NK-92 treated with Interleukin-12 subunit alpha and Interleukin-12 subunit beta, amount 100 ng/mL, for 24 hours (cell line): ENCODE measurements around the gene ALDH1L1.
A peak's percentile ranks its signal among the peaks of the same experiment; 100 is the strongest.
"Not testable (repeated sequence)": the region's sequence is repeated elsewhere in the genome, so short reads cannot be mapped to it uniquely, and the experiment has no call there.

Source experiments
- DNase-seq: peaks from one replicate; lab custom pipeline; 2025; lab: John Stamatoyannopoulos, UW

ALDH1L1 gene

DNA sequence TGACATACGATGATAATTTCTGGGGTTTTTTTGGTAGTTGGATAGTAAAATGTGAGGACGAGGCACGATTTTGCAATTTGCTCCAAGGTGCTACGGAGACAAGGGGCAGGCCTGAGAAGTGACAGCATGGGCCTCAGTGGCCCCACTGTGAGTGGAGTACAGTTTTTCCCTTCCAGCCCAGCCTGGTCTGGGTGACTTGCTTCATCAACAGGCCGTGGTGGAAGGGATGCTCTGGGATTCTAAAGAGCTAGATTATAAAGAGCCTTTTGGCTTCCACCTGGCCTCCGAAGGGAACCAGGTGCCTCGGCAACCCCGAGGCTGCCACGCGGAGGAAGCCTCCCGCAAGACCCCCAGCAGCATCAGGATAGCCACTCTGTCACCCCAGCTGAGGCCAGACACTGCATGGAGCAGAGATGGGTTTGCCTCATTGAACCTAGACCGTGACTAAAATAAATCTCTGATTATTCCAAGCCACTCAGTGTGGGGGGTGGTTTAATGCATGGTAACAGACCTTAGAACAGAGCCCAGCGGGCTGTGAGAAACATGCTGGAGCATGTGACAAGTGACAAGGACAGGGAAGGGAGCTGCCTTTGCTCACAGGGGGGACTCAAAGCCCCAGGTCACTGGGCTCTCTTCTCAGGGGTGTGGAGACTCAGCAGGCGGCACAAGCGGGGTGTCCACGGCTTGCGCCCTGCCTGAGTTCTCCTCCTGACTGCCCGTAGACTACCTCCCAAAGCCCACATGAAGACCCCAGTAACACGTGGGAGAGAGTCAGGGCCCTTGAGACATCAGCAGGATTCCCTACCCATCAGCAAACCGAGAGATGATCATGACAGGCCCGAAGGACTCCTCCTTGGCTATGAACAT is 73.8 kb downstream of the ALDH1L1 start:
- no peak for DNase-seq

DNA sequence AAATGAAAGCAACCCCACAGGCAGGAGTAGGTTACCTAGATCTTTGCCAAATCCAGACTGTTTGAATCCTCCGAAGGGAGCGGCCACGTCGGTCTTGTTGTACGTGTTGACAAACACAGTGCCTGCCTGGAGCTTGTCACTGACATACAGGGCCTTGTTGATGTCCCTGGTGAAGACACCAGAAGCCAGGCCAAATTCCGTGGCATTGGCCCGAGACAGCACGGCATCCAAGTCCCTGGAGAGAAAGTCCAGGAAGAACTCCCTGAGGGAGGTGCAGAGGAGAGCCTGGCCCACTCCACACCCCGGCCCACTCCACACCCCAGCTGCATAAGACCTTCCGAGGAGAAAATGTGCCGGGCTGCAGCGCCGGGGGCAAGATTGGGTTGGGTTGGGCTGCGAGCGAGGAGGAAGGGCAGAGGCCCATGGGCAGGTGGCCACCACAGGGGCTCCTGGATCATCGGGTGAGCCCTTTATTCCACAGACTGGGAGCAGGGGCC is 74.6 kb downstream of the ALDH1L1 start:
- no peak for DNase-seq

- no peak for DNase-seq
These were observed 75.4 kb downstream of the ALDH1L1 start for GRCh38 chr3:126104742-126105605.

DNA sequence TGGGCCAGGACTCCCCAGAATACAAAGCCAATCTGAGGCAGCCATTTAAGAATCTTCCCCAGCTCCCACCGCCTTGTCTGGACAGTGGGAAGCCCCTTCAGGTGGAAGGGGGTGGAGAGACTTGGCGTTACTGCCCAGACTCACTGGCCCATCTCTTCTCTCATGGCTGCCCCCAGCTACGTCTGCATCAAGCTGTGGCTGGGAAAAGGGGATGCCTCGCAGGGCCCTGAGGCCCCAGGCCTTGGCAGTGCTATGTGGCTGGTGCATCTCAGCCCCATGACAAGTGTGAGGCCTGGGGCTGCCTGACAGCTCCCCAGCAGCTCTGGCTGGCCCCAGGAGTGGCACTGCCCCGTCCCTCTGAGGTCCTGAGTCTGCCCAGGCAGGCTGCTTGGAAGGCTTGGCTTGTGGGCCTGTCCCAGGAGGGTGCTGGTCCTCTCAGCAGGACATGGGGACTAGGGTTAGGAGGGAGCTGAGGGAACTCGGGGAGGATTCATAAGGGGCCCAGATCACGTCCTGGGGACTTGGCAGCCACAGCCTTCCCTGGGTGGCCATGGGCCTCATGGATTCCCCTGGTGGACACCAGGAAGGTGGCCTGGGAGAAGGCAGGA is 76.3 kb downstream of the ALDH1L1 start:
- DNase-seq, result no peak

DNA sequence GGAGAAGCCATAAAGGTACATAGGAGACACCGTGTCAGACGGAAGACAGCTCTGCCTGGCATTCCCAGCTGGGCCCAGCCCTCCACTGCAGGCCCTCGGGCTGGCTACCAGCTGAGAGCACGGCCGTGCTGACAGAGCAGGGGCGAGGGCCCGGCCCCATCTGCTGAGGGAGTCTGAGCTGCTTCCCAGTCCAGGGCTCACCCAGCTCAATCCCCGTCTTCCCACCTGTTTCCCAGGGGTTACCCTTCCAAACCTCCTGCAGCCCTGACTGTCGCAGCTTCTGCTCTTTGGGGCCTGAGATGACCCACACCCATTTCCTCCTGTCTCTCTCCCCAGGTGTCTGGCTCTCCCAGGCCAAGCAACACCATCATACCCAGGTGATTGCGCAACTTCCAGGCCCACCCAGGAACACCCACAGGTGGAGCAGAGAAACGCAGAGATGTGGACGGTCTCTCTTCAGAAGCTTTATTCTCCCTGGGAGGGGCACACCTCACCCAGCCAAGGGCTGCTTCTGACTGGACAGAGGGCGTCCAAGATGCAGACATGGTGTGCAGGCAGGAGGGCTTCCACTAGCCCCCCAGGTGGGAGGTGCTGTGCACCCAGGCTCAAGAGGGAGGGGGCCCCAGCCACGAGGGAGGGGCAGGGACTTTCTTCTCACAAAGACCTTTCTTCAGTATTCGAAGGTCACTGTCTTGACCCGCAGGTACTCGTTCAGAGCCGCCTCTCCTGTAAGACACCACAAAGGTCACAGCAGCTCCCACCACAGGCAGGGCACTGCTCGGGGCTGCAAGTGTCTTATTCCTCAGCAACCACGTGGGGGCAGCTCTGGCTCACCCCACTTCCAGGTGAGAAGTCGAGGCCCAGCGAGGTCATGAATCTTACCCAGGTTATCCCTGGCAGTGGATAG is 77.0 kb downstream of the ALDH1L1 start:
- no peak for DNase-seq

- no peak for DNase-seq
These were observed 77.8 kb downstream of the ALDH1L1 start for GRCh38 chr3:126102530-126102951.

GRCh38 chr3:126102011-126102410 is 78.4 kb downstream of the ALDH1L1 start:
- no peak for DNase-seq

- DNase-seq, result no peak
These were observed 78.8 kb downstream of the ALDH1L1 start for GRCh38 chr3:126101521-126101982.

DNA sequence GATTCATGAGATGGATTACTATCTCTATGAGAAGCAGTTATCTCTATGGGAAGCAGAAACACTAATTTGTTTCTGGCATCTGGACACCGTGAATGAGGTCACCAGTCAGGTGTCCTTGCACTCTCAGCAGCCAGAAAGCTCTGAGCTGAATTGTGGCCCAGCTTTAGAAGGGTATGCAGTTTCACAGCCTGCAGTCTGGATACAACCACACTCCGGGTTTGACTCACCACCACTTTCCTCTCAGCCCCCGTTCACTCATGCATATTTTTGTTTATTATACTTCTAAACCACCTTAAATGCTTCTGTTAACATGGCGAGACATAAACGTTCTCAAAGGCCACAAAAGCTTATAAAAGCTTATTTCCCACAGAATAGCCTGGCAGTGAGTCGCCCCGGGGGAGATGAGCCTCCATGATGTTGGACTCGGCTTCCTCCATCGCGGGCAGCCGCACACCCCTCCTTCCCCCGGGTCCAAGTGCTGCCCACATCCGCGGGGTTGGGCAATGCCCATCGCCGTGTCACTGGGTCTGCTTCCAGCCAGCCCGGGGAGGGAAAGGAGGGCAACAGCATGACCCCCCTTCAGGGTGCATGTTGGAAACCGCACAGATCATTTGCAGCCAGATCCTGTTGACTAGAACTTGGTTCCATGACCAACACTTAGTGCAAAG is 79.6 kb downstream of the ALDH1L1 start:
- DNase-seq, result no peak

DNA sequence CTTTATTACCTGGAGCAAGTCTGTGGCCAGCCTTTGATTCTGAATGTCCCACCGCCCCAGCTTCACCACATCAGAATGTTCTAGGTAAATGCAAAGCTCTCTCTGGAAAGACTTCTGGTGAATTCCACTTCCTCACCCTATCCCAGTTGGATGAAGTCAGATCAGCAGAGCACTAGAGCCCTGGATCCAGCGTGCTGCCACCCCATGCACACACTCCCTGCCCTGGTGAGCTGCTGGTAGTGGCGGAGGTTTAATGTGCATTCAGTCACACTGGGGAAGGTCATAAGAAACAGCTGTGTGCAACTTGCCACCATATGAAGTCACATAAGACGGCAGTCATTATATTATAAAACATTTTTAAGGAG is 80.1 kb downstream of the ALDH1L1 start:
- DNase-seq, result no peak

- DNase-seq, result no peak
These were observed 82.0 kb downstream of the ALDH1L1 start for GRCh38 chr3:126098391-126098858.

- DNase-seq, result no peak
These were observed 82.6 kb downstream of the ALDH1L1 start for GRCh38 chr3:126097801-126098200.

DNA sequence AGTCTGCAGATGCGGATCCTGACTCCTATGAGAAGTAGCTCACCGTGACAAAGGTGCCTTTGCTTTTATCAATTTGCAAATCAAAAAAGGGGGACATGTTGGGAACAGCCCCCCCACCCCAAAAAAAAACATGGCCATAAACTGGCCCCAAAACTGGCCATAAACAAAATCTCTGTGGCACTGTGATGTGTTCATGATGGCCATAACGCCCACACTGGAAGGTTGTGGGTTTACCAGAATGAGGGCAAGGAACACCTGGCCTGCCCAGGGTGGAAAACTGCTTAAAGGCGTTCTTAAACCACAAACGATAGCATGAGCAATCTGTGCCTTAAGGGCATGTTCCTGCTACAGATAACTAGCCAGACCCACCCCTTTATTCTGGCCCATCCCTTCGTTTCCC is 84.1 kb downstream of the ALDH1L1 start:
- DNase-seq, result not testable (repeated sequence)

DNA sequence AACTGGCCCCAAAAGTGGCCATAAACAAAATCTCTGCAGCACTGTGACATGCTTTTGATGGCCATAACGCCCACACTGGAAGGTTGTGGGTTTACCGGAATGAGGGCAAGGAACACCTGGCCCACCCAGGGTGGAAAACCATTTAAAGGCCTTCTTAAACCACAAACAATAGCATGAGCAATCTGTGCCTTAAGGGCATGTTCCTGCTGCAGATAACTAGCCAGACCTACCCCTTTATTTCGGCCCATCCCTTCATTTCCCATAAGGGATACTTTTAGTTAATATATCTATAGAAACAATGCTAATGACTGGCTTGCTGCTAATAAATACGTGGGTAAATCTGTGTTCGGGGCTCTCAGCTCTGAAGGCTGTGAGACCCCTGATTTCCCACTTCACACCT is 88.3 kb downstream of the ALDH1L1 start:
- not testable (repeated sequence) for DNase-seq

DNA sequence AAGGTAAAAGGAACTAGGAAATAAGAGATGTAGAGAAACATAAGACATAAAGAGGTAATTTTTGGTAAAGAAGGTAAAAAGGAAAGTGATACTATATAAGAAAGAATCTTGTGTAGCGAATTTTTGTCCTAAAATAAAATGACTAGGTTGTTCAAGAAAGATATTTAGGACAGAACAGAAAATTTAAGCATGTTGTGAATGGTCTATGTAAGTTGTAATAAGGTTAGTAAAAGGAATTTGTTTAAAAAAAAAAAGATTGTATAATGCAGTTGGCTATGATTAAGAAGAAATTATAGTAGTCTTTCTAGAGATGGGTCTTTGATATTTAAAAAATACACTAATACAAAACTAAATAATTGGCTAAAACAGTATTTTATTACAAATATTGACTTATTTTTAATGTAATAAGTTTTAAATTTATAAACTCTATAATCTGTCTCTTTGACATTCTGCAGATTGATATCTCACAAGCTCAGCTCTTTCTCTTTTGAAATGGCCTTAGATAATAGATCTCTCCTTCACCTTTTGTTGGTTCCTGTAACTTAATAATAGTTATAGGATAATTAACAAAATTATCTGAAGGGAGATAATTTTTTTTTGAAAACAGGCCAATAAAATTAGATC is 92.7 kb downstream of the ALDH1L1 start:
- no peak for DNase-seq

- DNase-seq, result no peak
These were observed 94.5 kb downstream of the ALDH1L1 start for GRCh38 chr3:126085841-126086240.

GRCh38 chr3:126085276-126085675 is 95.1 kb downstream of the ALDH1L1 start:
- DNase-seq, result no peak

GRCh38 chr3:126084768-126085180 is 95.6 kb downstream of the ALDH1L1 start:
- no peak for DNase-seq

DNA sequence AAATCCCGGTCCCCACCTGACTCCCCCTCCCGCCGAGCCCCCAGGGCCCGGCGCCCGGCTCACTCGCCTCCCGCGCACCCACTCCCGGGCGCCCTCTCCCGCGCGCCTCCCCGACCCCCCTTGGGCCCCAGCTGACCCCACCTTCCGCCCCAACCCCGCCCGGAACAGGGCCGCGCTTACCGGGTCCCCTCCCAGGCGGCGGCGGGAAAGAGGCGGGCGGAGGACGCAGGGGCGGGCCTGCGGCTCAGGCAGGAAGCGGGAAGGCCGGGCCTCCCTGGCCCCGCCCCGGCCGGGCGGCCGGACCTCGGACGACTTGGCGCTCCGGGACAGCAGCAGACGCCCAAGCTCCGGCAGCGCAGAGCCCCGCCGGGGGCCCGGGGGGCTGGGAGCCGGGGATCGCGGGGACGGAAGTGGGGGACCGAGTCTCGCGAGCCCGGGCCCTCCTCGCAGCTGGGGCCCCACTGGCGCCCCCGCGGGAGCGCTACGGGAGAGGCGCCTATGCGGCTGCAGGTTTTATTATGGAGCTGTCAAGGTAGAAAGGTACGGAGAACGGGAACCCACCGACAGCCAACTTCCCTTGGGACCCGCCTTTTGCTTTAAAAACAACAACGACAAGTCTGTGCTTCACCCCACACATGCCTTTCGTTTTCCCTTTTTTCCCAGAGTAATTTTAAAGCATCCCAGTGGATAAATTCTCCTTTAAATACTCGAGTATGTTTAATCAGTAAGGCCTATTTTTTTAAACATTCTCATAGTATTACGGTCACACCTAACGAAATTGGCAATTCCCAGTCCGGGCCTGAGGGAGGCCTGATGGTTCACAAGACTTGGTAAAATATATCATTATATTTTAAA is 96.2 kb downstream of the ALDH1L1 start, which contains the start of gene SLC41A3:
Gene SLC41A3 (minus strand): TSS at position 212 of the 855 bp plus-strand sequence. CDS start 15,905 bp downstream, outside the sequence.
- DNase-seq, result peak; percentile 91
